GM19467 (cell line): ENCODE results near the gene TMEM187.
A peak's percentile ranks its signal among the peaks of the same experiment; 100 is the strongest.

Source experiments
- ATAC-seq: cut with Tn5 transposase; IDR thresholded peaks from one replicate; pipeline ENCODE4 v1.9.1; 2021; ENCODE audit warnings: mild to moderate bottlenecking, moderate library complexity; ENCODE audit not compliant: unreplicated experiment

The TMEM187 gene

GRCh38 chrX:153934762-153935325, 37.7 kb upstream of the TMEM187 start, which contains the start of gene NAA10:
TSS of gene NAA10 (minus strand) at chrX:153935037. CDS start at chrX:153934904, 133 bp downstream.
- ATAC-seq = peak; percentile 73

- no peak for ATAC-seq
Measured at GRCh38 chrX:153935326-153935851, 37.2 kb upstream of the TMEM187 start.

GRCh38 chrX:153937056-153937455, 35.5 kb upstream of the TMEM187 start:
- no peak for ATAC-seq

GRCh38 chrX:153938226-153938786, 34.2 kb upstream of the TMEM187 start:
- no peak for ATAC-seq

- no peak for ATAC-seq
Measured at GRCh38 chrX:153939573-153939972, 33.0 kb upstream of the TMEM187 start.

- no peak for ATAC-seq
Measured at GRCh38 chrX:153941336-153942252, 31.0 kb upstream of the TMEM187 start.

GRCh38 chrX:153944140-153944799, 28.3 kb upstream of the TMEM187 start, which contains the start of gene RENBP:
TSS of gene RENBP (minus strand) at chrX:153944643. CDS start at chrX:153944610, 33 bp downstream.
- ATAC-seq = no peak

GRCh38 chrX:153944800-153945150, 27.8 kb upstream of the TMEM187 start:
- ATAC-seq = no peak

- no peak for ATAC-seq
Measured at GRCh38 chrX:153945956-153946943, 26.3 kb upstream of the TMEM187 start.

GRCh38 chrX:153947009-153947769, 25.4 kb upstream of the TMEM187 start:
- ATAC-seq = no peak

- no peak for ATAC-seq
Measured at GRCh38 chrX:153948002-153948466, 24.5 kb upstream of the TMEM187 start.

- ATAC-seq = no peak
Measured at GRCh38 chrX:153948847-153949805, 23.4 kb upstream of the TMEM187 start.

GRCh38 chrX:153950127-153950526, 22.4 kb upstream of the TMEM187 start:
- ATAC-seq = no peak

GRCh38 chrX:153951683-153952372, 20.7 kb upstream of the TMEM187 start:
- no peak for ATAC-seq

GRCh38 chrX:153952373-153953026, 20.1 kb upstream of the TMEM187 start:
- ATAC-seq = no peak

- no peak for ATAC-seq
Measured at GRCh38 chrX:153953342-153953830, 19.2 kb upstream of the TMEM187 start.
